ENCODE results near the gene RMND5B.
"Not testable (repeated sequence)": the region's sequence is repeated elsewhere in the genome, so short reads cannot be mapped to it uniquely, and the experiment has no call there.

The RMND5B gene, protein sequence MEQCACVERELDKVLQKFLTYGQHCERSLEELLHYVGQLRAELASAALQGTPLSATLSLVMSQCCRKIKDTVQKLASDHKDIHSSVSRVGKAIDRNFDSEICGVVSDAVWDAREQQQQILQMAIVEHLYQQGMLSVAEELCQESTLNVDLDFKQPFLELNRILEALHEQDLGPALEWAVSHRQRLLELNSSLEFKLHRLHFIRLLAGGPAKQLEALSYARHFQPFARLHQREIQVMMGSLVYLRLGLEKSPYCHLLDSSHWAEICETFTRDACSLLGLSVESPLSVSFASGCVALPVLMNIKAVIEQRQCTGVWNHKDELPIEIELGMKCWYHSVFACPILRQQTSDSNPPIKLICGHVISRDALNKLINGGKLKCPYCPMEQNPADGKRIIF

DNA sequence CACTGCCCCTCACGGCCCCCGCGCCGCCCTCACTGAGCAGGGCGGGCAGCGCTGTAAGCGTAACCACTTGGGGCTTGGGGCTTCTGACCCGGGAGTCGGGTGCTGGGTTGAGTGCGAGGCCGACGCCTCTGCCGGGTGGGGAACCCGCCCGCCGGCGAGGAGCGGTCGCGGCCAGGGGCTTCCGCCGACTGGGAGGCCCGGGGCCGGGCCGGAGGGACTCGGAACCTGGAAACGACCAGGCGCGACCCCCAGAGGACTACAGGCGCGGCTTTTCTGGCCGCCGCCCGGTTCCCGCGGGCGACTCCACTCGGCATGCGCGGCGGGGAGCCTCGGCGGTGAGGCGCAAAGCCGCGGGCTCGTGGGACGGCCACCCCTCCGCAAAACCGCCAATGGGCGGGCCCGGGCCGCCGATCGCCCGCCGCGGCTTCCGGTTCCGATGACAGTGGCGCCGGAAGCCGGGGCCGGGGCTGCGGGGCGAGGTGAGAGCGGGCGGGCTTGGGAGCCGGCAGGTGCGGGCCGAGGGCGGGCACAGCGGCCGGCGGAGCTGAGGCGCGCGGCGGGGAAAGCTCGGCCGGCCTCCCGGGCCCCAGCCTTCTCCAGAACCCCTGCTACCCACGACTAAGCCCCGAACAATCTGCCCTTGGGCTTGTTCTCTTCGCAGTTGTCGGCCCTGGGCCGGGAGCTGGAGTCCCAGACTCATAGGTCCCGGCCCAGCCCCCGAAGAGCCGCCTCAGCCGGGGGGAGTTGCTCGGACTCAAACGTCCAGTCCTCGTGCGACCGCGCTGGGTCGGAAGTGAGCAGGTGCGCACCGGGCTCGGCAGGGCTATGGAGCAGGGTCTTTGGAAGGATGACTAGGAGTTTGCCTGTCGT lies at the start of gene RMND5B:
TSS of gene RMND5B (plus strand) at position 439 of the 870 bp plus-strand sequence. CDS start 7,106 bp downstream, outside the sequence.
- peak; percentile 74 for DNase-seq (ENCODE audit: low read depth)

- no peak for DNase-seq (ENCODE audit: low read depth)
These were observed 49.1 kb upstream of the RMND5B start for GRCh38 chr5:178081571-178082243.

- no peak for DNase-seq (ENCODE audit: low read depth)
These were observed 46.9 kb upstream of the RMND5B start for GRCh38 chr5:178083922-178084321.

DNA sequence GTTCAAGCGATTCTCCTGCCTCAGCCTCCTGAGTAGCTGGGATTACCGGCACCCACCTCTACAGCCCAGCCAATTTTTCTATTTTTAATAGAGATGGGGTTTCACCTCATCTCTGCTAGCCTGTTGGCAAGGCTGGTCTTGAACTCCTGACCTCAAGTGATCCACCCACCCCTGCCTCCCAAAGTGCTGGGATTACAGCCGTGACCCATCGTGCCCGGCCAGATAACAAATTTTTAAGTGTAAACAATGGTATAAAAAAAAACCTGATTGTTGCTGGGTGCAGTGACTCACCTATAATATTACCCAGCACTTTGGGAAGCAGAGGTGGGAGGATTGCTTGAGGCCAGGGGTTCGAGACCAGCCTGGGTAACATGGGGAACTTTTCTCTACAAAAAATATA lies 45.5 kb upstream of the RMND5B start:
- no peak for DNase-seq (ENCODE audit: low read depth)

GRCh38 chr5:178086266-178086665 lies 44.5 kb upstream of the RMND5B start:
- DNase-seq (ENCODE audit: low read depth) = no peak

- not testable (repeated sequence) for DNase-seq (ENCODE audit: low read depth)
These were observed 43.6 kb upstream of the RMND5B start for GRCh38 chr5:178087199-178087598.

DNA sequence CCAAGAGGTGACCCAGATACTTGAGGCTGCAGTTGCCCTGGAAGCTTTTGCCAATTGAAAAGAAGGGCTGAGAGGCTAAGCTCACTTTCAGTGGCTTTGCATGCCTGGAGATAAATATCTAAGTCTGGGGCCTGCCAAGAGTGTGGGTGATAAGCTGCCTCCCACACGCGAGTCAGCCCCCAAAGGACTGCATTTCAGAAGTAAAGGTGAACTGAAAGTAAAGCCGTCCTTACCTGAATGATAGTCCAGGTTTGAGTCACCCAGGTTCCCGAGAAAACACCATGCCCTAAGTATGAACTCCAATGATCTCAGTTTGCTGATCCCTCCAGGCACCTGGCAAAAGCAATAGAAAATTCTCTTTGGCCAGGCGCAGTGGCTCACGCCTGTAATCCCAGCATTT lies 40.0 kb upstream of the RMND5B start:
- DNase-seq (ENCODE audit: low read depth) = no peak

GRCh38 chr5:178093134-178093533 lies 37.7 kb upstream of the RMND5B start:
- DNase-seq (ENCODE audit: low read depth) = no peak

DNA sequence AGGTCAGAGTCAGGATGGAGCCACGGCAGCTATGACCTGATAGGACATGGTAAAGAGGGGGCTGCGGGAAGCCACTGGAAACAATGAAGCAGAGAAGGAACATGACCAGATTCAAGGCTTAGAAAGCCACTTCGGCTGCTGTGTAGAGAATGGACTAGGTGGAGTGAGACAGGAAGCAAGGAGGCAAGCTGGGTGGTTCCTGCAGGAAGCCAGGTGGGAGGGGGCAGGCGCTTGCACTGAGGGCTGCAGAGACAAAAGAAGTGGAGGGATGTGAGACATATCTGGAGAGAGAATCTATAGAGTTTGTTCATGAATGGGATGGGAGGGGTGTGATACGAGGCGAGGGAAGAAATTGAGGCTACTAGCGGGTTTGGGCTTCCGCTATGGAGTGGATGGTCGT lies 36.5 kb upstream of the RMND5B start:
- no peak for DNase-seq (ENCODE audit: low read depth)

DNA sequence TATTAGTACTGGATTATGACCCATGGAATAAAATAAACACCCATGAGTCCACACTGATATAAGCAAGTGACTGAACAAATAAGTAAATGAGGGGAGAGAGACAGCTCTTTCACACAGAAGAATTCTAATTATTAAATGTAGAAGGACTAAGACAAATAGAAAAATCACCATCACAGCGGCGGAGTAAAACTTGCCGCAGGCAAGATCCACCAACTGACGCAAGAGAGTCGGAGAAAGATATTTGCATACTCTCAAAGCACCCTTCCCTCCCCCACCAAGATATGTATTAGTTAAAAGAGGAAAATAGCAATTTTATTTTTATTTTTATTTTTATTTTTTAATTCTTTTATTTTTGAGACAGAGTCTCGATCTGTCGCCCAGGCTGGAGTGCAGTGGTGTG lies 32.1 kb upstream of the RMND5B start:
- DNase-seq (ENCODE audit: low read depth) = no peak

- no peak for DNase-seq (ENCODE audit: low read depth)
These were observed 27.2 kb upstream of the RMND5B start for GRCh38 chr5:178103612-178104011.

DNA sequence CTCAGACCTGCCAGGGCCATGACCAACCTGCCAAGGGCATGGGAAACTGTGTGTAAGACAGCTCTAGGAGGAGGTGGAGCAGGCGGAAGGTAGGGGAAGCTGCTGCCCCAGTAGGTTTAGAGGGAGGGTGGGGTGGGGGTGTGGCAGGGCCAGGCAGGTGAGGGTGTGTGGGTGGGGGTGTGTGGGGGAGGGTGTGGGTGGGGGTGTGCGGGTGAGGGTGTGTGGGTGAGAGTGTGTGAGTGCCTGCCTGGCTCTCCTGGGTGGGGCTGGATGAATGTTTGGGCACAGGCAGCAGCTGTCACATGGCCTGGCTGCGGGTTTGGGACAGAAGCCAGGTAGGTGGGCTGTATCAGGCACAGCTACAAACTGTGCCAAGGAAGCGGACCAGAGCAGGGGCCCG lies 26.3 kb upstream of the RMND5B start:
- DNase-seq (ENCODE audit: low read depth) = no peak

DNA sequence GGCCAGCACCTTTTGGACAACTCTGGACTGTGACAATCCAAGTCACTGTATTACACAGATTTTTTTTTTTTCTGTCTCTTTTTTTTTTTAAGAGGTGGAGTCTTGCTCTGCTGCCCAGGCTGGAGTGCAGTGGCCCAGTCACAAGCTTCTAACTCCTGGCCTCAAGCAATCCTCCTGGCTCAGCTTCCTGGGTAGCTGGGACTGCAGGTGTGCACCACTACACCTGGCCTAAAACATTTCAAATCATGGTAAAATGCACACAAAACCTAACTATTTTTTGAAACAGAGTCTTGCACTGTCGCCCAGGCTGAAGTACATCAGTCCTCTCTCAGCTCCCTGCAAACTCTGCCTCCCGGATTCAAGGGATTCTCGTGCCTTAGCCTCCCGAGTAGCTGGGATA lies 24.7 kb upstream of the RMND5B start:
- no peak for DNase-seq (ENCODE audit: low read depth)

- DNase-seq (ENCODE audit: low read depth) = no peak
These were observed 24.1 kb upstream of the RMND5B start for GRCh38 chr5:178106556-178107239.

DNA sequence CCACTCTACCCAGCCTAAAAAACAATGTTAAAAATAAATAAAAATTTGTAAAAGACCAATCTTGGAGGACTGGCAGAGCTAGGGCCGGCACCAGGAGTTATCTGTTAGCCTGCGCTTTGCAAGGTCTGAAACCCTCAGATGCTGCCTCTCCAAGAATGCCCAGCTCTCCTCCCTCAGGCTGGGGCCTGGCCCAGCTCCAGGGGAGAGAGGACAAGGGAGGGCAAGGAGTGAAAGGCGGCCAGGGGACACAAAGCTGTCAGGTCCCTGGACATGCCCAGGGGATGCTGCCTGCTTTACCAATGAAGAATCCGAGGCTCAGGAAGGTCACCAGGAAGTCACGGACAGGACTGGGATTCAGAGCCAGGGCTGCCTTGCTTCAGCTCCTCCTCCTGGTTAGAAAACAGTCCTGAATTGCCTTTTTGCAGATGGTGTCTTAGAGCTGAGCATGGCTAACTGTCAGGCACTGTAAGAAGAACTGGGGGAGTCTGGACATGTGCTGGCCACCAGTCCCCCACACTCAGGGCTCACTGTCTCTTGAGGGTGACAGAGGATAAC lies 23.0 kb upstream of the RMND5B start:
- DNase-seq (ENCODE audit: low read depth) = no peak

DNA sequence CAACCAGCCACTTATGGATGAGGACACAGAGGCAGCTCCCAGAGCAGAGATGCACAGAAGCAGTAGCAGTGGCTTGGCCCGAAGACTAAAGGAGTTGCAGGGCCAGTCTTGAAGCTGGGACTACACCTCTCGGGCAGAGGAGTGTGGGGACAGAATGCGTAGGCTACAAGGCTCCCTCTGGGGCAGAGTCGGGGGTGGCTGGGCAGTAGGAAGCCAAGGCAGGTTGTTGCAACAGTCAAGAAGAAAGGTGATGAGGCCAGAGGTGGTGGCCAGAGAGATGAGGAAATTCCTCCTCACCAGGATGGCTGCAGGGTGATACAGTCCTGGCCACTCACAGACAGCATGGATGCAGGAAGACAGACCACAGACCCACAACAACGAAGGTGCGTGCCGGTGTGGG lies 22.4 kb upstream of the RMND5B start:
- DNase-seq (ENCODE audit: low read depth) = no peak

DNA sequence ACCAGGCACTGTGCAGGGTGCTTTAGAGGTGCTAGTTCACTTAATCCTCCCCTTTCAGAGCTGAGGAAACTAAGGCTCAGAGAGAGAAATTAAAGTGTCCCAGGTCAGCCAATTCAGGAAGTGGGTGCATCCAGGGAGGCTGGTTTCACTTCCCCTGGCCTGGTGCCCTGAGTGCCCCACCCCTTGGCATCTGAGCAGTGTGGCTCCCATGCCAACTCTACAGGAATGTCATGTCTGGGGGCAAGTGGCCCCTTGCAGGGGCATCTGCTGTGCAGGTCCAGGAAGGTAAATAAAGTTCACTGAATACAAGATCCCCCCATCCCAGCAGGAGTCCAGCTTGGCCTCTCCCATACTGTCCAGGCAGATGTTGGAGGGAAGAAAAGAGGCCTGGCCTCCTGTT lies 21.8 kb upstream of the RMND5B start:
- DNase-seq (ENCODE audit: low read depth) = no peak

DNA sequence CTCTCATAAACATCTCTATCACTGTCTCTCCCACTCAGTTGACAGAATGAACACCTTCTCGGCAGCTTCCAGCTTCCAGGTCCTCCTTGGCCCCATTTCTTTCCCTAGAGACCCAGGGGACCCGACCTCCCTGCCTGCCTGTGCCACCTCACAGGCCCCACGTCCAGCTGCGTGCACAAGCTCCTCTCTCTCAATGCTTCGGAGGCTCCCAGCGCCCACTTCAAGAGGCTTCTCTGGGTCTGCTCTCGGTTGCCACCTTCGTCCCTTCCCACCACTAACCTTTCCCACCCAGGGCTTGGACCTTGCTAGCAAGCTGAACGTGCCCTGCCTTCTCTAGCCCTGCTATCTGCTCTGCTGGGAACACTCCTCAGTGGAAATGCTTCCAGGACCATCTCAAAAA lies 20.3 kb upstream of the RMND5B start:
- no peak for DNase-seq (ENCODE audit: low read depth)

- no peak for DNase-seq (ENCODE audit: low read depth)
These were observed 18.9 kb upstream of the RMND5B start for GRCh38 chr5:178111925-178112324.

DNA sequence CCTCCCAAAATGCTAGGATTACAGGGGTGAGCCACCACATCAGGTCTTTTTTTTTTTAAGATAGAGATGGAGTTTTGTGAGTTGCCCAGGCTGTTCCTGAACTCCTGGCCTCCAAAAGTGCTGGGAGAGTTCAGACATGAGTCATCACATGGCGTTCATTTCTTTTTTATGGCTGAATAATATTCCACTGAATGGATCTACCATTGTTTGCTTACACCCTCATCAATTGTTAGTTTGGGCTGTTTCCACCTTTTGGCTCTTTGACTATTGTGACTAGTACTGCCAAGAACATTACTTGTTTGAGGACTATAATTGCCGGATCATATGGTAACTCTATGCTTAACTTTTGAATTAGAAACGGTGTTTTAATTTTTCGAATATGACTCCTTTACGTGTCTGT lies 18.3 kb upstream of the RMND5B start:
- DNase-seq (ENCODE audit: low read depth) = no peak

GRCh38 chr5:178113141-178113787 lies 17.6 kb upstream of the RMND5B start, which contains the start of gene N4BP3:
Gene N4BP3, plus strand, starts transcription at chr5:178113532. Its CDS starts 6,052 bp downstream, at chr5:178119584.
- DNase-seq (ENCODE audit: low read depth) = peak; percentile 81
